ENCODE data around the gene CDO1.

- TF ChIP-seq, protein P1, sequence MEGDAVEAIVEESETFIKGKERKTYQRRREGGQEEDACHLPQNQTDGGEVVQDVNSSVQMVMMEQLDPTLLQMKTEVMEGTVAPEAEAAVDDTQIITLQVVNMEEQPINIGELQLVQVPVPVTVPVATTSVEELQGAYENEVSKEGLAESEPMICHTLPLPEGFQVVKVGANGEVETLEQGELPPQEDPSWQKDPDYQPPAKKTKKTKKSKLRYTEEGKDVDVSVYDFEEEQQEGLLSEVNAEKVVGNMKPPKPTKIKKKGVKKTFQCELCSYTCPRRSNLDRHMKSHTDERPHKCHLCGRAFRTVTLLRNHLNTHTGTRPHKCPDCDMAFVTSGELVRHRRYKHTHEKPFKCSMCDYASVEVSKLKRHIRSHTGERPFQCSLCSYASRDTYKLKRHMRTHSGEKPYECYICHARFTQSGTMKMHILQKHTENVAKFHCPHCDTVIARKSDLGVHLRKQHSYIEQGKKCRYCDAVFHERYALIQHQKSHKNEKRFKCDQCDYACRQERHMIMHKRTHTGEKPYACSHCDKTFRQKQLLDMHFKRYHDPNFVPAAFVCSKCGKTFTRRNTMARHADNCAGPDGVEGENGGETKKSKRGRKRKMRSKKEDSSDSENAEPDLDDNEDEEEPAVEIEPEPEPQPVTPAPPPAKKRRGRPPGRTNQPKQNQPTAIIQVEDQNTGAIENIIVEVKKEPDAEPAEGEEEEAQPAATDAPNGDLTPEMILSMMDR (conservative IDR thresholded peaks at IDR 0.05; ENCODE audit: low read length), result no peak
- no peak for TF ChIP-seq EZH2phosphoT487 (IDR thresholded peaks at IDR 0.05; ENCODE audit: borderline replicate concordance, low read depth, low read length)
Measured at GRCh38 chr5:115806986-115807653, 9.3 kb downstream of the CDO1 start.

Data from OCI-LY7 (cell line).